Esophagus muscularis mucosa (tissue), 4 donors: ENCODE results near the gene NTF3. TPM values are rescaled to one million over a fixed set of nuclear protein-coding genes. Genes with fewer than 3 reads are reported as not detected.

Source experiments
- DNase-seq: peaks from one replicate; pipeline ENCODE4 v3.0.0-alpha.2; 2017; ENCODE audit errors: extremely low spot score
- H3K27ac ChIP-seq, 4 donors: fragments of 200-600 bp; sonication (generic); replicated peaks in 1 of 4; 1 replicate in 3 of 4; 2 replicates in 1 of 4; pipeline ENCODE4 v1.5.1; 2016 to 2019; ENCODE audit warnings: mild to moderate bottlenecking in 1 of 4
- H3K27me3 ChIP-seq, 4 donors: fragments of 200-600 bp; sonication (generic); one replicate each; pipeline versions ENCODE4 v1.5.1 to v1.6.0; 2016 to 2019
- H3K36me3 ChIP-seq, 4 donors: fragments of 200-600 bp; sonication (generic); one replicate each; pipeline ENCODE4 v1.5.1; 2016 to 2019
- H3K4me1 ChIP-seq, 4 donors: fragments of 200-600 bp; sonication (generic); one replicate each; pipeline ENCODE4 v1.5.1; 2016 to 2019
- H3K4me3 ChIP-seq, 4 donors: fragments of 200-600 bp; sonication (generic); 1 replicate in 2 of 4; 2 replicates in 2 of 4; pipeline ENCODE4 v1.5.1; 2016 to 2019; ENCODE audit warnings: mild to moderate bottlenecking in 4 of 4, moderate library complexity in 1 of 4
- H3K9me3 ChIP-seq, 4 donors: fragments of 200-600 bp; sonication (generic); 1 replicate in 3 of 4; 2 replicates in 1 of 4; pipeline ENCODE4 v1.5.1; 2016 to 2019
- CTCF ChIP-seq, 3 experiments: fragments of 200-600 bp in 2 of 3; fragments of 450-650 bp in 1 of 3; sonication (generic) in 2 of 3; IDR thresholded peaks; one replicate each; pipeline ENCODE4 v1.5.1; 2017 to 2019; ENCODE audit warnings: antibody characterized with exemption in 3 of 3, mild to moderate bottlenecking in 2 of 3, moderate library complexity in 1 of 3
- EP300 ChIP-seq: sonication (generic); formaldehyde crosslinking; IDR thresholded peaks from one replicate; pipeline ENCODE4 v1.6.1; 2017; ENCODE audit warnings: antibody characterized with exemption
- POLR2A ChIP-seq: fragments of 450-650 bp; IDR thresholded peaks from one replicate; pipeline ENCODE4 v1.6.1; 2017; ENCODE audit warnings: antibody characterized with exemption, moderate library complexity, mild to moderate bottlenecking, low read depth
- POLR2AphosphoS5 ChIP-seq, 2 donors: sonication (generic); formaldehyde crosslinking; IDR thresholded peaks; one replicate each; pipeline ENCODE4 v1.6.1; 2017; ENCODE audit warnings: antibody characterized with exemption in 2 of 2
- WGBS: methylation state at CpG from one replicate; pipeline ENCODE4 v1.1.5; 2018; 5-methylcytosine and 5-hydroxymethylcytosine counted together
- intact Hi-C: fragments of 100-400 bp; cut with DNase I; formaldehyde crosslinking; loops from one replicate; pipeline ENCODE4 v1.15.1; 2023
- total RNA-seq, 4 donors: library from RNA; depleted of rRNA; stranded (reverse); fragments of >200 nt; gene quantifications; one replicate each; pipeline versions ENCODE4 v1.1.0 to v1.2.1, GENCODE V29; 2016

Gene NTF3
- total RNA-seq, 4 donors from 2014 or later, result 0.71 to 1.2 (median 1.0) TPM; not detected in 1

DNA sequence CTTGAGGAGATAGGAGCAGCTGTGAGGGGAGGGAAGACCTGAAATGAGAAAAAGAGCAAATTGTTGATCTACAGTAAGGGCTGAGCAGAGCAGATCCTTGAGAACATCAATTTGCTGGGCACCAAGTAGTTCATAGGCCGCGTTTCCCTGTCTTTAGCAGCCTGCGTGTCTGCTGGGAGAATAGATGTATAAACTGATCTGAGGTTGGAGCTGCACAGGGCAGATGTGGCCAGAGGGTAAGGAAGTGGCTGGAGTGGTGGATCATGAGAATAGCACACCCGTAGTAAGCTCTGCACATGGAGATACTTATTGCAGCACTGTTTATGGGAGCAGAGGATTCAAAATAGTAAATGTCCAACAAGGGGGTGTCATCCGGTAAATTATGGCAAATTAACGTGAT lies 44.4 kb downstream of the NTF3 start:
- no peak for DNase-seq
- Histone ChIP-seq H3K36me3 (no peaks in the 10 kb centered on the region), H3K27me3 (peaks cover 0 to 37% (median 0%) of the 10 kb centered on the region in 4 donors), H3K27ac (no peak overlapping the region), H3K9me3 (no peaks in the 10 kb centered on the region), H3K4me1 (peaks cover 0 to 3% (median 0%) of the 10 kb centered on the region in 4 donors), H3K4me3 (no peak overlapping the region)
- 98% methylated on average over 6 of the region's 6 CpGs for WGBS
- intact Hi-C loops, result no loop called here
- TF ChIP-seq CTCF (IDR thresholded peaks at IDR 0.05) (no peak), EP300 (no peak), POLR2AphosphoS5 (IDR thresholded peaks at IDR 0.05) (no peak)

DNA sequence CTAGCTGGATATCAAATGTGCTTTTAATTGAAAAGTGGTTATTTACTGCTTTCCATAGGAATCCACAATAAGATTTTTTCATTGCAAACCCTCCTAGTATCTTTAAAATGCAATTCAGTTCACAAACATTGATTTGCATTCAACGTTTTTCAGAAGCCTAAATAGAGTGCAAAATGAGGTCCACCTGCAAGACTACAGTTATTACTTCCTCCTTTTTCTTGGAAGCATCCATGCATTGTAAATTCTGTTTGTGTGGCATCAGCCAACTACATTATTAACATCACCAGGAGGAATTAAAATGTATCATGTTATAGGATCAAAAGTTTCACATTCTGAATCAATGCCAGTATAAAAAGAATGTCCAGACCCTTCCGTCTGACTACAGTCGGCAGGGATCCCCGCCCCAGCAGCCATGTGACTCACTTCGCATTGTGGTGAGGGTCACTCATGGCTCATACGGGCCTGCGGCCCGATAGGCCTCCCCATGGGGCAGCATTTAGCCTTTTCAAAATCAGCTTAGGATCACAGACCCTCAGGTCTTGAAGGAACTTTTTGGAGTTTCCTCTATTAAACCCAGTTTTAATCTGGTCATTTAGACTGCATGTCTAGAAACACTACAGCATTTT lies 46.3 kb downstream of the NTF3 start:
- H3K4me3 ChIP-seq, result no peak overlapping the region
- H3K9me3 ChIP-seq, result no peaks in the 10 kb centered on the region
- no peak overlapping the region for H3K27ac ChIP-seq
- no peak for DNase-seq
- TF ChIP-seq EP300, result no peak
- TF ChIP-seq CTCF (IDR thresholded peaks at IDR 0.05), result no peak
- TF ChIP-seq POLR2A, result no peak
- no peak for TF ChIP-seq POLR2AphosphoS5 (IDR thresholded peaks at IDR 0.05)
- whole genome bisulfite sequencing, result 87% methylated on average over 8 of the region's 8 CpGs
- H3K27me3 ChIP-seq, result peaks cover 0 to 30% (median 0%) of the 10 kb centered on the region in 4 donors
- H3K36me3 ChIP-seq, result no peaks in the 10 kb centered on the region
- intact Hi-C loops, result no loop called here
- peaks cover 0 to 3% (median 0%) of the 10 kb centered on the region in 4 donors for H3K4me1 ChIP-seq

DNA sequence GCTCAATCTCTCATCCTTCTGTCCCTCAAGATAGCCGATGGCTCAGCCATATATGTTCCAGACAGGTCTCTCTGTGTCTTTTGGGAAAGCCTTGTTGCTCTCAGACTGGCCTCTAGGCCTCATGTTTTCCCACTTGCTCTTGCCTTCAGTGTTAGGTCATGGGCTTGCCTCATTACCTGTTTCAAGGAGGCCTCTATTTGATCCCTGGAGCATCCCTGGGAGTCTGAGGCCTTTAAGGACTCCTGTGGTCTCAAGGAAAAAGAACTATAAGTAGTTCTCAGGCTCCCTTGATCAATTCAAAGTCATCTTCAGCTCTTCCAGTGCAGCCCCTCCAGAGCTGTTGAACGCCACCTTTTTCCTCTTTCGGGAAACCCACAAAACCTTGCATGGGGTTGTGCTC lies 47.9 kb downstream of the NTF3 start:
- DNase-seq, result no peak
- Histone ChIP-seq H3K4me3 (no peak overlapping the region), H3K27me3 (peaks cover 0 to 22% (median 0%) of the 10 kb centered on the region in 4 donors), H3K36me3 (no peaks in the 10 kb centered on the region), H3K4me1 (peaks cover 0 to 3% (median 0%) of the 10 kb centered on the region in 4 donors), H3K27ac (no peak overlapping the region), H3K9me3 (no peaks in the 10 kb centered on the region)
- intact Hi-C loops, result no loop called here
- WGBS, result 75% methylated on average over 3 of the region's 3 CpGs
- no peak for TF ChIP-seq CTCF (IDR thresholded peaks at IDR 0.05)
- TF ChIP-seq POLR2A, result no peak
- TF ChIP-seq EP300, result no peak
- no peak for TF ChIP-seq POLR2AphosphoS5 (IDR thresholded peaks at IDR 0.05)

DNA sequence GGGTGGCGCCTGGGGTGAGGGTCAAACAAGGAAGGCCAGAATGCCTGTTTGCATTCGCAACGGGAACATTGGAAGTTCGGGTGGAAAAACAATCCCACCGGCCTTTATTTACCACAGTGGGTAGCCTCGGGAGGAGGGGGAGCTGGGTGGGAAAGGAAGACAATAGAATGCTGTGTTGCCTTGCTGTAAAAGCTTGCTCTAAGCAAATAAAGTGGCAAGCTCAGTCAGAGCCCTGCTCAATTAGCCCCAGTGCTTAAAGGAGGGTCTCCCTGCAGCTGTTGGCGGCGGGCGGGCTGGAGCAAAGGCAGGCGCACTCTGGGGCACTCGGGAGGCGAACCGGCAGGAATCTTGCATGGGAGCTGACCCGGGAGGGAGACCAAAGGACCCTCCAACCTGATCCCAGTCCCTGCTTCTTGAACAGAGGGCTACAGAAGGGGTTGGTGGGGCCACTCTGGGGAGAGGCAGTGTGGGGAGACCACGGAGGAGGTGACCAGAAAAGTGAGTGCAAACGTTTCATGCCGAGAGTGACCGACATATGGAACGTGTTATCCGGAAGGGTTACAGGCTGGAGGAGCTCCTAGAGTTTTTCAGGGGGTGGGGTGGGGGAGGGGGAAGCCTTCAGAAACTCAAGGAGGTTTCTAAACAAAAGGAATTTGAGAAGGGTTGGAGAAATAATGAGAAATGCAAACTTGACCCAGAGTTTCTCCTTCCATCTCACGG lies 48.5 kb downstream of the NTF3 start:
- H3K36me3 ChIP-seq, result no peaks in the 10 kb centered on the region
- intact Hi-C loops, result no loop called here
- WGBS, result 59% methylated on average over 20 of the region's 21 CpGs
- H3K4me1 ChIP-seq, result peaks cover 0 to 3% (median 0%) of the 10 kb centered on the region in 4 donors
- H3K27me3 ChIP-seq, result peaks cover 0 to 21% (median 0%) of the 10 kb centered on the region in 4 donors
- H3K4me3 ChIP-seq, result no peak overlapping the region
- no peaks in the 10 kb centered on the region for H3K9me3 ChIP-seq
- no peak for DNase-seq
- TF ChIP-seq CTCF (IDR thresholded peaks at IDR 0.05) (no peak), POLR2A (no peak), POLR2AphosphoS5 (IDR thresholded peaks at IDR 0.05) (no peak), EP300 (no peak)
- no peak overlapping the region for H3K27ac ChIP-seq
